Mesenteric fat pad (tissue), 1 donor: ENCODE data around the gene RASA2. TPM values are rescaled to one million over a fixed set of nuclear protein-coding genes. Genes with fewer than 3 reads are reported as not detected.
"Not testable (repeated sequence)": the region's sequence is repeated elsewhere in the genome, so short reads cannot be mapped to it uniquely, and the experiment has no call there.

Source experiments
- DNase-seq: peaks from one replicate; pipeline ENCODE4 v3.0.0-alpha.2; 2020; ENCODE audit warnings: low spot score
- total RNA-seq: library from RNA; stranded (reverse); fragmentation: NEBNext Ultra II Directional; extraction: Animal tissue kit (Norgen Biotek cat#: 25700); gene quantifications from one replicate; pipeline ENCODE4 v1.2.1, GENCODE V29; 2021
- donor health status: DM: yes; HTN: yes; CAD: no.

The RASA2 gene
- total RNA-seq, 1 donor from 2014 or later: 24.4 TPM

GRCh38 chr3:141532609-141533008 is 45.8 kb downstream of the RASA2 start:
- DNase-seq: no peak

GRCh38 chr3:141536017-141536416 is 49.2 kb downstream of the RASA2 start:
- DNase-seq: not testable (repeated sequence)

DNA sequence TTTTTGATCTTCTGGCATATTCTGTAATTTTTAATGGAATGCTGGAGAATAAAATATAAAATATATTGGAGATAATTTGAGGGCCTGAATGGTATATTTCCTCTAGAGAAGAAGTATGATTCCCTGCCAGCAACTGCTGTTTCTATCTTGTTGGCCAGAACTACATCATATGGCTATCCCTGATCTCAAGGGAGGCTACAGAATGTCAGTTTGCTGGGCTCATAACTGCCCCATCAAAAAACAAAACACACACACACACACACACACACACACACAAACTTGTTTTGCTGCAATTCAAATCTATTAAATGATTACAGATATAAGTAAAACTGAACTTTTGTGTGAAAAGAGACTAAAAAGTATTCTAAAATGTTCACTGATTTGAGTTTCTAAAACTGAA is 51.0 kb downstream of the RASA2 start:
- DNase-seq: no peak

GRCh38 chr3:141538568-141539240 is 51.9 kb downstream of the RASA2 start:
- DNase-seq: no peak

DNA sequence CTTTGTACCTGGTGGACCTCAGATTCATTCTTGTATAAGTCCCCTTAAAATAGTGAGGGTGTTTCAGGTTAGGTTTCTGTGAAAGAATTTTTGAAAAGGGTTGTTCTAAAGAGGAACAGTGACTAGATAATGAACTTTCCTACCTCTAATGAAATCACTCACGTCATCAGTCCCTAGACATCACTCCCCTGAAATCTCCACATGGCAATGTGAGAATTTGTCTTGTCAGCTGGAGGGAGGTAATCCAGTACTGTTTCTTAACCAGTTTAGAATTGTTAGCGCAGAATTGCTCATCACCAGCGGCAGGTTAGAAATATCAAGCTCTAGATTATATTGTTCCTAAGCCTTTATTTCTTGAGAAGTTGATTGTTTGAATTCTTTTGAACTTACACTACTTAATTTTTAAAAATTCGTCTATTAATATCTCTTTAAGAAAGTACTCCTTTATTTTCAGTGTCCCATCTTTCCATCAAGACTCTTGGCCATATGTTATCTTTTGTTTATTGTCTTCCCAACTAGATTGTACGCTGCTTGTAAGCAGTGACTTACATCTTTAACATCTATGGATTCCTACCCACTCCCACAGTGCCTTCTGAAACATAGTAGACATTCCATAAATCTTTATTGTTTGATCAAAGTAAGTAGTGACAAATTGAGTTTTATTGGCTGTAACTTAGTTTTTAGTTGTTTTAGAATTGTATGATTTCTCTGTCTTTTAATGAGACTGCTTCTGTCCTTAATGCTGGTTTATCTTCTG is 52.8 kb downstream of the RASA2 start:
- no peak for DNase-seq

GRCh38 chr3:141540531-141540930 is 53.7 kb downstream of the RASA2 start:
- DNase-seq: no peak

DNA sequence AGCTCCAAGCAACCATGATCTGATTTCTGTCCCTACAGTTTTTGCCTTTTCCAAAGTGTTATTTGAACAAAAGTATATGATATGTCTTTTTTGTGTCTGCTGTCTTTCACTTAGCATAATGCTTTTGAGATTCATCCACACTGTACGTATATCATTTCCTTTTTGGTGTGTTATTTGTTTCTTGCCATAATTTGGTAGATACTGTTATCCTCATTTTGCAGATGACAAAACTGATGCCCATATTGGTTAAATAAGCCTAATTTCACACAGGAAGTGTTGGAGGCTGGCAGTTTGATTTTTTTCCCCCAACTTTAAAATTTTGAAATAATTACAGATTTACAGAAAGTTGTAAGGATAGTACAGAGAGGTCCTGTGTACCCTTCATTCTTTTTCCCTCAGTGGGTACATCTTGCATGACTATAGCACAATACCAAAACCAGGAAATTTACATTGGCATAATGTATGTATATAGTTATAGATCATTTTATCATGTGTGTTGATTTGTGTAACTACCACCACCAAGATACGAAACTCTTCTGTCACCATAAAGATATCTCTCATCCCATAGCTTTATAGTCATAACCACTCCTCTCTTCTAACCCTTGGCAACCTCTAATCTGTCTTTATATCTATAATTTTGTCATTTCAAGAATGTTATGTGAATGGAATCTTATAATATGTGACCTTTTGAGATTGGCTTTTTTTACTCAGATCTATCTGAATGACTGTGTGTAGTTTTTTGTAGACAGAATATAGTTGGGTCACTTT is 55.6 kb downstream of the RASA2 start:
- DNase-seq: no peak

DNA sequence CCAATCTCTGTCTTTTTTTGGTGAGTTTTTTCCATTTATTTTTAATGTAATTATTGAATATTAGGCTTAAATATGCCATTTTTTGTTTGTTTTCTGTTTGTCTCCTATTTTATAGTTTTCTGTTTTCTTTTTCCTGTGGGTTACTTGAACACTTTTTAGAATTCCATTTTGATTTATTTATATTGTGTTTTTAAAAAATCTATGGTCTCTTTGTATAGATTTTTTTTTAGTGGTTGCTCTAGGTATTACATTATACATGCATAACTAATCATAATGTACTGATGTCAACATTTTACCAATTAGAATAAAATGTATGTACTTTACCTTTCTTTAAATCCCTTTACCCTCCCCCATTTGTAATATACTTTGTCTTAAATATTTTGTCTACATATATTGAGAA is 56.2 kb downstream of the RASA2 start:
- no peak for DNase-seq

DNA sequence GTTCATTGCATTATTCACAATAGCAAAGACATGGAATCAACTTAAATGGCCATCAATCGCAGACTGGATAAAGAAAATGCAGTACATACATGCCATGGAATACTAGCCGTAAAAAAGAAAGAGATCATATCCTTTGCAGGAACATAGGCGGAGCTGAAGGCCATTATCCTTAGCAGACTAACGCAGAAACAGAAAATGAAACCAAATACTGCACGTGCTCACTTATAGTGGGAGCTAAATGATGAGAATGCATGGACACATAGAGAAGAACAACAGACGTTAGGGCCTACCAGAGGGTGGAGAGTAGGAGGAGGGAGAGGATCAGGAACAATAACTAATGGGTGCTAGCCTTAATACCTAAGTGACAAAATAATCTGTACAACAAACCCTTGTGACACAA is 57.9 kb downstream of the RASA2 start:
- no peak for DNase-seq

- DNase-seq: no peak
Observed at GRCh38 chr3:141546081-141546480, 59.3 kb downstream of the RASA2 start.

GRCh38 chr3:141546586-141546985 is 59.8 kb downstream of the RASA2 start:
- DNase-seq: no peak

GRCh38 chr3:141547791-141548190 is 61.0 kb downstream of the RASA2 start:
- DNase-seq: no peak

DNA sequence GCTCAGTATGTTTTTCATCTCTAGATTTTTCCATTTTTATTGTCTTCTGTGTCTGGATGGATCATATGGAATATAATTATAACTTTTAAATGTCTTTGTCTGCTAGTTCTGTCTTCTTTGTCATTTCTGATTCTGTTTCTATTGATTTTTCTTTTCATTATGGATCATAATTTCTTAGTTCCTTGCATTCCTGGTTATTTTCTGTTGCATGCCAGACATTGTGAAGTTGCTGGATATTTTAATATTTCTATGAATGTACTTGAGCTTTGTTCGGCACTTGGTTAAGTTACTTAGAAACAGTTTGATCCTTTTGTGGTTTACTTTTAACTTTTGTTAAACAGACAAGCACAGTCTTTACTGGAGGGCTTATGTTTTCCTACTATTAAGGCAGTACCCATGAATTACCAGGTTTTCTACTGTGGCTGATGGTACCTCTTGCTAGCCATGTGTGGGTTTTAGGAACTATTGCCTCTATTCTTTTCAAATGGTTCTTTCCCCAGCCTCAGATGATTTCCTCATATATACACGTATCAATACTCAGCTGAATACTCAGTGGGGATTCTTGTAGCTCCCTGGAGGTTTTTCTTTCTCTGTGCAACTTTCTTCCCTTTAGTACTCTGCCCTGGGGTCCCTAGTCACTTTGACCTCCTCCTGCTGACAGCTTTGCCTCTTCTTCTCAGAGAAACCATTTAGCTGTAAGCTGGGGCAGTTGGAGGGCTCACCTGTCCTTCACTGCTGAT is 64.3 kb downstream of the RASA2 start:
- no peak for DNase-seq

GRCh38 chr3:141552440-141552991 is 65.7 kb downstream of the RASA2 start:
- DNase-seq: no peak

DNA sequence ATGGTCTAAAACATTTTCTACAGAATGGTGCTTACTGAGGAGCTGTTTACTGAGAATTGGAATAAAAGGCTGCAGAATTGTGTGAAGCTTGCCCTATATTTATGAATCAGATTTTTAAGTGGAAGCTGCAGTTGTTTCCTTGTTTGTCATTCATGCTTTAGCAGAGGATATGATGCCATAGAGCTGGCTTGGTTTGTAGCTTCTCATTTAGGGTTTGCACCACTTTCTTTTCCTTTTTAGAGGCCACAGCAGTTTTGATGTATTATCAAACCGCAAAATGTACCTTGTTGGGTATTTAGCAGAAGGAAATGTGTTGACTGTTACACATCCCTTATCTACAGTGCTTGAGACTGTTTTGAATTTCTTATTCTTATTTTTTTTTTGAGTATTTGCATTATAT is 66.2 kb downstream of the RASA2 start:
- no peak for DNase-seq

GRCh38 chr3:141556034-141556433 is 69.2 kb downstream of the RASA2 start:
- DNase-seq: no peak

DNA sequence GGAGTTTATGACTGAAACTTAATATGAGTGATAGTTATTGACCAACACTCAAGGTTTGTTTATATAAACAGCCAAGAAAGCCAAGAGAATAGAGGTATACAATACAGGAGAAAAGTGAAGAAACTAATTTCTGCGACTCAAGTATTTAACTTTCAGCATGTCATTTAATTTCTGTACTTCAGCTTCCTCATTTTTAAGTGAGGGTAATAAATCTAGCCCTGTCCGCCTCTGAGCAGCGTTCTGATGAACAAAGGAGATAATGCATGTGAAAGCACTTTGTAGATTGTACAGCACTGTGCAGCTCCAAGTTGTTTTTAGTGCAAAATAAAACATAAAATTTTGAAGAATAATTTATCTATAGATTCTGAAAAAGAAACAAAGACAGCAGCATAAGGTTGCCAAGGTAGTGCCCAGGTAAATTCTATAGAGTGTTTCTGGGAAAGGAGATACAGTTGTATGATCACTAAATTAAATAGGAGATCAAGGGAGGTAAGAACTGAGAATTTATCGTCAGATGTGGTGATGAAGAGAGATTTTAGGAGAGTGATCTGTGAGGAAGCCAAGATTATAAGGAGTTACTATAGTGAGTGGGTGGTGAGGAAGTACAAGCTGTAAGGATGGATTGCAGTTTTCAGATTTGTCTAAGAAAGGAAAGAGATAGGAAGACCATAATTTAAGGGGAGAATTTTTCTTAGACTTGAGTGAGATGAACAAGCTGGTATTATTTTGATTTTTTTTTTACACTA is 71.3 kb downstream of the RASA2 start:
- DNase-seq: no peak

DNA sequence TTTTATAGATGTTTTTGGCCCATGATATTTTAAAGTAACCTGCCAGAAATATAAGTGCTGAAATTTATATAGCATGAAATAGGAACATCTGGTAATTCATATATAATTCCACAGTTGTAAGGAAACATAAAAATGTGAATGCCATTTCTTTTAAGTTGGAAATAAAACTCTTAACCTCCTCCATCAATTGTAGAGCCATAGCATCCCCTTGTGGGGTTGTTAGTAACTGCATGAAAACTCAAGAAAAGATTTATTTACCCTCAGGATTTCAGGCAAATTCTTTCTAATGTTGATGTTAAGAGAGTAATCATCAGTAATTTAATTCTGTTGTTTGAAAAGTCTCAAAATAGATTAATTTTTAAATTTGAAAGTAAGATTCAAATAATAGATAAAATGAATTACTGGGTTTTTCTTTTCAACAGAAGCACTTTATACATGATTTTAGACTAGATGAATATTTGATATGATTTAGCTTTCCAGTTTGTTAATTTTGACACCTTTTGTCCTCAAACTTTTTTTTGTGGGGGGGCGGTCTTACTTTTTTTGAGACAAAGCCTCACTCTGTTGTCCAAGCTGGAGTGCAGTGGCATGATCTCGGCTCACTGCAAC is 74.7 kb downstream of the RASA2 start:
- no peak for DNase-seq

GRCh38 chr3:141564241-141564640 is 77.4 kb downstream of the RASA2 start:
- no peak for DNase-seq

DNA sequence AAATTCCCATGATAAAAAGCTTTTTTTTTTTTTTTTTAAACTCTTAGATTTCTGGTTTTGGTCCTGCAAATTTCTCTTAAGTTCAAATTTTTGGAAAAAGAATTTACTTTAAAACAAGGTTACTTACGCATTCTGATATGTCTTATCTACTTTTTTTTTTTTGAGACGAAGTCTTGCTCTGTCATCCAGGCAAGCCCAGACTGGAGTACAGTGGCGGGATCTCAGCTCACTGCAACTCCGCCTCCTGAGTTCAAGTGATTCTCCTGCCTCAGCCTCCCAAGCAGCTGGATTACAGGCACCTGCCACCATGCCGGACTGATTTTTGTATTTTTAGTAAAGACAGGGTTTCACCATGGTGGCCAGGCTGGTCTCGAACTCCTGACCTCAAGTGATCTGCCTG is 83.2 kb downstream of the RASA2 start:
- no peak for DNase-seq
